Measurements from ENCODE around the gene OVCH2. TPM values are rescaled to one million over a fixed set of nuclear protein-coding genes. Genes with fewer than 3 reads are reported as not detected.

The OVCH2 gene
- total RNA-seq, 6 donors from 2014 or later, result 3.0 to 29.3 (median 5.7) TPM

DNA sequence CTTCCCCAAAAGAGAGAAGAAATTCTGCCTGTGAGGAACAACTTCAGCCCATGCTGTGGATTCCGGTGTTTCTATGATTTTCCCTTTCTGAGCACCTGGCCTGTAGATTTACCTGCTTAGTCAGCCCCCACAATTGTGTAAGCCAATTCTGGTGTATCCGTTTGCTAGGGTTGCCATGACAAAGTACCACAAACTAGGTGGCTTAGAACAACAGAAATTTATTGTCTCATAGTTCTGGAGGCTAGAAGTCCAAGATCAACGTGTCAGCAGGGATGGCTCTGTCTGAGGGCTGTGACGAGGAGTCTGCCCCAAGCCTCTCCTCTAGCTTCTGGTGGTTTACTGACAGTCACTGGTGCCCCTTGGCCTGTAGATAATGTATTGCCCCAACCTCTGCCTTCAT, 17.0 kb downstream of the OVCH2 start:
- H3K27me3 ChIP-seq, result no peaks in the 10 kb centered on the region
- no peak for TF ChIP-seq POLR2A (IDR thresholded peaks at IDR 0.05)
- TF ChIP-seq EP300 (IDR thresholded peaks at IDR 0.05), result no peak
- TF ChIP-seq, protein P1, sequence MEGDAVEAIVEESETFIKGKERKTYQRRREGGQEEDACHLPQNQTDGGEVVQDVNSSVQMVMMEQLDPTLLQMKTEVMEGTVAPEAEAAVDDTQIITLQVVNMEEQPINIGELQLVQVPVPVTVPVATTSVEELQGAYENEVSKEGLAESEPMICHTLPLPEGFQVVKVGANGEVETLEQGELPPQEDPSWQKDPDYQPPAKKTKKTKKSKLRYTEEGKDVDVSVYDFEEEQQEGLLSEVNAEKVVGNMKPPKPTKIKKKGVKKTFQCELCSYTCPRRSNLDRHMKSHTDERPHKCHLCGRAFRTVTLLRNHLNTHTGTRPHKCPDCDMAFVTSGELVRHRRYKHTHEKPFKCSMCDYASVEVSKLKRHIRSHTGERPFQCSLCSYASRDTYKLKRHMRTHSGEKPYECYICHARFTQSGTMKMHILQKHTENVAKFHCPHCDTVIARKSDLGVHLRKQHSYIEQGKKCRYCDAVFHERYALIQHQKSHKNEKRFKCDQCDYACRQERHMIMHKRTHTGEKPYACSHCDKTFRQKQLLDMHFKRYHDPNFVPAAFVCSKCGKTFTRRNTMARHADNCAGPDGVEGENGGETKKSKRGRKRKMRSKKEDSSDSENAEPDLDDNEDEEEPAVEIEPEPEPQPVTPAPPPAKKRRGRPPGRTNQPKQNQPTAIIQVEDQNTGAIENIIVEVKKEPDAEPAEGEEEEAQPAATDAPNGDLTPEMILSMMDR (IDR thresholded peaks at IDR 0.05), result no peak
- TF ChIP-seq POLR2AphosphoS5 (IDR thresholded peaks at IDR 0.05), result no peak
- 42 to 71% methylated on average over 4 of the region's 4 CpGs for WGBS, 2 donors
- H3K36me3 ChIP-seq, result no peaks in the 10 kb centered on the region
- no peak for ATAC-seq (ENCODE audit: low FRiP score in 2 of 2)
- no peak overlapping the region for H3K27ac ChIP-seq
- H3K4me3 ChIP-seq, result no peak overlapping the region
- H3K9me3 ChIP-seq, result no peaks in the 10 kb centered on the region
- no peak for DNase-seq
- H3K4me1 ChIP-seq, result no peaks in the 10 kb centered on the region

DNA sequence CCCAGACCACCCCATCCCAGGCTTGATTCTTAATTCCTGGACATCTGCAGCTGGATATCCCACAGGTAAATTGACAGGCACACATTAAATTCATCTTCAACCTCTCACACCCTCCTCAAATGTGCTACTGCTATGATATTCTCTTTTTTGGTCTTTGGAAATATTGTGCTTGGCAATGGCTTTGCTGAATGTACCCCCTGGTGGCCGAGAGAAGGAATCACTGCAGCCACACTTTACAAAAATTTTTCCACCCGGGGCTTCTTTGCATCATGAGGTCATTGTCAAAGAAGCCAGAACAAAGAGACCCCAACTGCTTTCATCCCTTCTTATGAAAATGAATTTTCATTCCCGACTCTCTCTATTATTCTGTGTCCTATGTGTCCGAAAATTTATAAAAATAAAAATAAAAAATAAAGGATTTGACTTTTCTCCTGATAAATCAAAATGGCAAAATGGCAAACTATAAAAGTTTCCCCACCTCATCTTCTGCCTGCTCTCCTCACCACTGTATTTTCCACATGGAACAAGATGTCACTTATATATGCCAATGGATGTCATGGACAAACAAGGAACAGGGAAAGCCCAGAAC, 17.9 kb downstream of the OVCH2 start:
- no peak overlapping the region for H3K27ac ChIP-seq
- no peaks in the 10 kb centered on the region for H3K27me3 ChIP-seq
- DNase-seq, result no peak
- WGBS, 2 donors, result 15% methylated on average over 4 of the region's 4 CpGs
- H3K9me3 ChIP-seq, result no peaks in the 10 kb centered on the region
- TF ChIP-seq, protein P1 (IDR thresholded peaks at IDR 0.05), result peak in 5 of 6 experiments; percentile 49 to 73 (median 61)
- no peak for TF ChIP-seq POLR2A (IDR thresholded peaks at IDR 0.05)
- peak in 1 of 2 donors; percentile 72 for ATAC-seq (ENCODE audit: low FRiP score in 2 of 2)
- H3K4me1 ChIP-seq, result no peaks in the 10 kb centered on the region
- no peak overlapping the region for H3K4me3 ChIP-seq
- no peaks in the 10 kb centered on the region for H3K36me3 ChIP-seq

DNA sequence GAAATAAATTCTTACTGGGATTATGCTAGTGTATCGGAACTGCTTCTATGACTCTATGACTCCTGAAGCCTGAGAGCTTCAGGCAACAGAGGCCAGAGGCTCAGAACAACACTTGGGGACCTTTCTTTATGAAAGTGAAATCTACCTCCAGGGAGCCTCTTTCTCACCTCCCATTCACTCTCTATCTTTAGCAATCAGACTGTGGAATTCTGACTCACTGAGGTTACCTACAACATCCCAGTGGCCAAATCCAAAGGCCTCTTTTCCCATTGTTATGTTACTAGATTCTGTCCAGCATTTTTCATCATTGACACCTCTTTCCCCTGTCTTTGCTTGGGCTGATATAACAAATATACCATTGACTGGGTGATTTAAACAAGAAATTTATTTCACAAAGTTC, 18.9 kb downstream of the OVCH2 start:
- Histone ChIP-seq H3K27me3 (no peaks in the 10 kb centered on the region), H3K9me3 (no peaks in the 10 kb centered on the region), H3K4me1 (no peaks in the 10 kb centered on the region), H3K4me3 (no peak overlapping the region), H3K36me3 (no peaks in the 10 kb centered on the region), H3K27ac (no peak overlapping the region)
- WGBS, 2 donors, result 100% methylated on average over 1 of the region's 1 CpG
- TF ChIP-seq, protein P1 (IDR thresholded peaks at IDR 0.05), result no peak
- TF ChIP-seq POLR2A (IDR thresholded peaks at IDR 0.05) (no peak), EP300 (IDR thresholded peaks at IDR 0.05) (no peak), POLR2AphosphoS5 (IDR thresholded peaks at IDR 0.05) (no peak)
- no peak for DNase-seq
- no peak for ATAC-seq (ENCODE audit: low FRiP score in 2 of 2)

DNA sequence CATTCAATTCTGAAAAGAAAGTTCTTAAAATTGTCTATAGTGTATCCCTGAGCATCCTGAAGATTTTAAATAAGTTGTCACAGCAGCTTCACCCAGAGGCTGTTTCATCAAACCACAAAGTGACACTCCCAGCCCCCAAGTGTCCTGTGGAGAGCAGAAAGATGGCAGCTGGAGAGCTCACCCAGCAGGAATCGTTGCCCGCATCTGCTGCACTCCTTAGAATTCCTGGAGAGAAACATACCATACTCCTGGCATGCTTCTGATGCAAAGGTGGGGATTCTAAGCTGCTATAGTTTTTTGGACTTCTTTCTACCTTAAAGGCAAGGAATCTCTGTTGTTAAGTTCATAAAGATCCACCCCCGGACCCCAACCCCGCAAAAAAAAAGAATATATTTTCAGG, 19.5 kb downstream of the OVCH2 start:
- DNase-seq (no peak), ATAC-seq (ENCODE audit: low FRiP score in 2 of 2) (no peak)
- H3K4me3 ChIP-seq, result no peak overlapping the region
- H3K27me3 ChIP-seq, result no peaks in the 10 kb centered on the region
- H3K36me3 ChIP-seq, result no peaks in the 10 kb centered on the region
- 84 to 87% methylated on average over 4 of the region's 4 CpGs for WGBS, 2 donors
- no peaks in the 10 kb centered on the region for H3K4me1 ChIP-seq
- TF ChIP-seq POLR2A (IDR thresholded peaks at IDR 0.05) (no peak), POLR2AphosphoS5 (IDR thresholded peaks at IDR 0.05) (no peak), EP300 (IDR thresholded peaks at IDR 0.05) (no peak)
- TF ChIP-seq, protein P1 (IDR thresholded peaks at IDR 0.05), result no peak
- no peaks in the 10 kb centered on the region for H3K9me3 ChIP-seq
- H3K27ac ChIP-seq, result no peak overlapping the region

GRCh38 chr11:7683571-7683970, 22.7 kb downstream of the OVCH2 start:
- H3K4me1 ChIP-seq, result no peaks in the 10 kb centered on the region
- TF ChIP-seq EP300 (IDR thresholded peaks at IDR 0.05) (no peak), POLR2AphosphoS5 (IDR thresholded peaks at IDR 0.05) (no peak), POLR2A (IDR thresholded peaks at IDR 0.05) (no peak)
- TF ChIP-seq, protein P1 (IDR thresholded peaks at IDR 0.05), result no peak
- 91 to 98% methylated on average over 2 of the region's 2 CpGs for WGBS, 2 donors
- no peak overlapping the region for H3K4me3 ChIP-seq
- no peaks in the 10 kb centered on the region for H3K27me3 ChIP-seq
- no peaks in the 10 kb centered on the region for H3K9me3 ChIP-seq
- ATAC-seq (ENCODE audit: low FRiP score in 2 of 2) (no peak), DNase-seq (no peak)
- no peaks in the 10 kb centered on the region for H3K36me3 ChIP-seq
- no peak overlapping the region for H3K27ac ChIP-seq
